Measurements from ENCODE around the gene ATP7B.
A peak's percentile ranks its signal among the peaks of the same experiment; 100 is the strongest.

Gene ATP7B

DNA sequence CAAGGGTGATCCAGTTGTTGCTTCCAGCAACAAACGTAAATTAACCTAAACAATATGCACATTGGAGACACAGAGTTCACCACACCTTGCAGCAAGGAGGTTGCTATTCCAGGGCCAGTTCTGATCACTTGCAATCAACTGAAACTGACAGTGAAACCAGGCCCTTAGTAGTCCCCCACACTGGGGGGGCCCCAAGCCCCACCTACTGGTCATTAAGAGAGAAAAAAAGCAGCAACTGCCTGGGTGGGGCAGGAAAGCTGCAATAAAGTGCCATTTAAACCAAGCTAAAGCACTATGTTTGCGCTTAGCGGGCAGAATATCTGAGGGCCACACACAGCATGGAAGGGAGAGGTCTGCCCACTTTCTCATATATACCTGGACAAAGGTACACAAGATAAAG, 51.5 kb downstream of the ATP7B start:
- WGBS (ENCODE audit: insufficient coverage), result 93% methylated on average over 3 of the region's 3 CpGs
- ChIA-PET POLR2A (no interaction called here), CTCF (interaction anchor here (0.7 to 2.9 kb wide), 6 partner anchors 17 to 162 kb away, joined by 3 to 8 read pairs (median 4); no protein-coding TSS in a partner anchor)
- H3K4me1 ChIP-seq (ENCODE audit: control extremely low read depth in 1 of 4, control insufficient read depth in 4 of 4, insufficient read depth in 4 of 4, low read length in 3 of 4), result peaks cover 0 to 4% (median 1%) of the 10 kb centered on the region in 4 experiments
- no peaks in the 10 kb centered on the region for H3K9me3 ChIP-seq (ENCODE audit: control extremely low read depth in 1 of 5, control insufficient read depth in 4 of 5, insufficient read depth in 2 of 5, low read depth in 1 of 5, low read length in 4 of 5)
- no peaks in the 10 kb centered on the region for H3K27me3 ChIP-seq (replicated peaks in 2 of 5; ENCODE audit: control insufficient read depth in 4 of 5, insufficient read depth in 5 of 5, low read length in 4 of 5)
- peak; percentile 2 to 32 (median 24) for DNase-seq
- peaks cover 0 to 2% (median 0%) of the 10 kb centered on the region in 4 experiments for H3K36me3 ChIP-seq (ENCODE audit: control insufficient read depth in 4 of 4, insufficient read depth in 4 of 4, low read length in 3 of 4)
- H3K27ac ChIP-seq (ENCODE audit: insufficient read depth in 1 of 2, low read depth in 1 of 2, low read length in 2 of 2, poor library complexity in 1 of 2, severe bottlenecking in 2 of 2), result no peak overlapping the region
- no peak overlapping the region for H3K4me3 ChIP-seq (ENCODE audit: control insufficient read depth in 1 of 7, extremely low read depth in 1 of 7, insufficient read depth in 4 of 7, low read depth in 2 of 7, low read length in 6 of 7)

DNA sequence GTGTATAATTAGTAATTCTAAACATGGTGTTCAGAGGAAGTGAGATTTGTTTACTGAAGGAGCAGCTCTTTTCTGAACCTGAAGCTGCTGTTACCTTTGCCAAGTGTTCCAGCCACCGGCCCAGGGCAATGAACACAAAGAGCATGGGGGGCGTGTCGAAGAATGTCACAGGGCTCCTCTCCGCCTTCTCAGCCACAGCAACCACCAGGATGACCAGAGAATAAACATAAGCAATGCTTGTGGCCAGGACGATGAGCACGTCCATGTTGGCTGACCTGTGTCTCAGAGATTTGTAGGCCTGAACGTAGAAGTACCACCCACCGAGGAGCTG, 53.1 kb downstream of the ATP7B start:
- Histone ChIP-seq H3K27me3 (replicated peaks in 2 of 5; ENCODE audit: control insufficient read depth in 4 of 5, insufficient read depth in 5 of 5, low read length in 4 of 5) (no peaks in the 10 kb centered on the region), H3K36me3 (ENCODE audit: control insufficient read depth in 4 of 4, insufficient read depth in 4 of 4, low read length in 3 of 4) (peaks cover 0 to 4% (median under 1%) of the 10 kb centered on the region in 4 experiments), H3K9me3 (ENCODE audit: control extremely low read depth in 1 of 5, control insufficient read depth in 4 of 5, insufficient read depth in 2 of 5, low read depth in 1 of 5, low read length in 4 of 5) (no peaks in the 10 kb centered on the region), H3K4me1 (ENCODE audit: control extremely low read depth in 1 of 4, control insufficient read depth in 4 of 4, insufficient read depth in 4 of 4, low read length in 3 of 4) (peaks cover 0 to 4% (median 1%) of the 10 kb centered on the region in 4 experiments), H3K27ac (ENCODE audit: insufficient read depth in 1 of 2, low read depth in 1 of 2, low read length in 2 of 2, poor library complexity in 1 of 2, severe bottlenecking in 2 of 2) (no peak overlapping the region), H3K4me3 (ENCODE audit: control insufficient read depth in 1 of 7, extremely low read depth in 1 of 7, insufficient read depth in 4 of 7, low read depth in 2 of 7, low read length in 6 of 7) (no peak overlapping the region)
- ChIA-PET POLR2A (no interaction called here), CTCF (interaction anchor here (1.7 to 2.0 kb wide), 2 partner anchors 33 to 62 kb away, joined by 4 to 7 read pairs; no protein-coding TSS in a partner anchor)
- WGBS (ENCODE audit: insufficient coverage), result 100% methylated on average over 8 of the region's 8 CpGs
- no peak for DNase-seq

DNA sequence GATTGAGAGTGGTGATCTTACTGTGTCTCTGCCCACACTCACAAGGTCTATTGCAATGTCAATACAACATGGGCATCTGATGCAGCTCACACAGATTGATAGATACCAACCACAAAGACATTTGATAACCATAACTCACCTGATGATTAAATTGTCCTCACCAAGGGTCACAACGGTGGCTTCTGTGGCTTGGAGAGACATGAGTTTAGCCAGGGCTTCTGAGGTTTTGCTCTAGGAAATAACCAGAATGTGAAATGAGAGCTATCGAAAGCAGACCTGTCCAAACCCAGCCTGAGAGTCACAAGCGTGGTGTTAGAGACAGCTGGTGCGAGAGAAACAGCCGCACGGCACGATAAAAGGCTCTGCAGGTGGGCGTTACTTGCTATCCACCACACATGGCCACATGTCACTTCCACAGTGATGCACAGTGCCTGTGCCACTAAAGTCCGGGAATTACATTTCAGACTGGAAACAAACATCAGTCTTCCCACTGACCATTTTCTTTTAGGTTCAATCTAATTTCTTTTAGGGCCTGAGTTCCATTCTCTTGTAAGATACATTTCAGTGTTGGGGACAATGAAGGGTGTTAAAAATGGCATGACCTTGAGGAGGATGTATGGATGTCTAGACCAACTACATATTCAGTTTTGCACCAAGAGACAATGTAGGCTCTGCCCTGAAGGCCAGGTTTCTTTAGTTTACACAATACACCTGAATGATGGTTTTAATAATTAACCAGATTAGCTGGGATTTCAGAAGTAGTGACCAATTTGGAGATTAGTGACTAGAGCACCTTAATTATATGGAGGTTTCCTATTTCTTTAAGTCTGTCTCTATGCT, 53.7 kb downstream of the ATP7B start:
- no peak for DNase-seq
- no peak overlapping the region for H3K4me3 ChIP-seq (ENCODE audit: control insufficient read depth in 1 of 7, extremely low read depth in 1 of 7, insufficient read depth in 4 of 7, low read depth in 2 of 7, low read length in 6 of 7)
- no peaks in the 10 kb centered on the region for H3K9me3 ChIP-seq (ENCODE audit: control extremely low read depth in 1 of 5, control insufficient read depth in 4 of 5, insufficient read depth in 2 of 5, low read depth in 1 of 5, low read length in 4 of 5)
- POLR2A ChIA-PET, result no interaction called here
- no peak overlapping the region for H3K27ac ChIP-seq (ENCODE audit: insufficient read depth in 1 of 2, low read depth in 1 of 2, low read length in 2 of 2, poor library complexity in 1 of 2, severe bottlenecking in 2 of 2)
- WGBS (ENCODE audit: insufficient coverage), result 98% methylated on average over 7 of the region's 9 CpGs
- CTCF ChIA-PET, result interaction anchor here (1.2 to 2.0 kb wide), 2 partner anchors 18 to 62 kb away, joined by 4 to 7 read pairs; no protein-coding TSS in a partner anchor
- no peaks in the 10 kb centered on the region for H3K27me3 ChIP-seq (replicated peaks in 2 of 5; ENCODE audit: control insufficient read depth in 4 of 5, insufficient read depth in 5 of 5, low read length in 4 of 5)
- H3K4me1 ChIP-seq (ENCODE audit: control extremely low read depth in 1 of 4, control insufficient read depth in 4 of 4, insufficient read depth in 4 of 4, low read length in 3 of 4), result peaks cover 0 to 4% (median 1%) of the 10 kb centered on the region in 4 experiments
- H3K36me3 ChIP-seq (ENCODE audit: control insufficient read depth in 4 of 4, insufficient read depth in 4 of 4, low read length in 3 of 4), result peaks cover 0 to 4% (median under 1%) of the 10 kb centered on the region in 4 experiments

DNA sequence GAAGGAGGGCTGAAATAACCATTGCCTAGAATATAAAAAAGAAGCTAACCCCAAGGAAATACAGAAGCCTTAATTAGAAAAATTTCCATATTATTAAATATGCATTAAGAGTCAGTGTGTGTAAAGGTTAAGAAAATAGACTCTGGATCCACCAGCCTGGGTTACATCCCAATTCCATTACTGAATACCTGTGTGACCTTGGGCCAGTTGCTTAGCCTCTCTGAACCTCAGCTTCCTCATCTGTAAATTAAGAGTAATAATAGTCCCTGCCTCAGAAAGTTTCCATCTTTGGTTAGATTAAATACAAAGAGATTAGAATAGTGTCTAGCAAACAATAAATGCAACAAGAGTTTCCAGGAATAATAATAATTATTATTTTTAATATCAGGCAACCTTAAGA, 54.5 kb downstream of the ATP7B start:
- H3K36me3 ChIP-seq (ENCODE audit: control insufficient read depth in 4 of 4, insufficient read depth in 4 of 4, low read length in 3 of 4), result peaks cover 0 to 4% (median under 1%) of the 10 kb centered on the region in 4 experiments
- no peak overlapping the region for H3K27ac ChIP-seq (ENCODE audit: insufficient read depth in 1 of 2, low read depth in 1 of 2, low read length in 2 of 2, poor library complexity in 1 of 2, severe bottlenecking in 2 of 2)
- H3K4me3 ChIP-seq (ENCODE audit: control insufficient read depth in 1 of 7, extremely low read depth in 1 of 7, insufficient read depth in 4 of 7, low read depth in 2 of 7, low read length in 6 of 7), result no peak overlapping the region
- no peaks in the 10 kb centered on the region for H3K27me3 ChIP-seq (replicated peaks in 2 of 5; ENCODE audit: control insufficient read depth in 4 of 5, insufficient read depth in 5 of 5, low read length in 4 of 5)
- ChIA-PET CTCF (interaction anchor here (1.2 kb wide), 1 partner anchor 19 kb away, joined by 4 read pairs; no protein-coding TSS in a partner anchor), POLR2A (no interaction called here)
- peaks cover 0 to 4% (median 1%) of the 10 kb centered on the region in 4 experiments for H3K4me1 ChIP-seq (ENCODE audit: control extremely low read depth in 1 of 4, control insufficient read depth in 4 of 4, insufficient read depth in 4 of 4, low read length in 3 of 4)
- no peak for DNase-seq
- no peaks in the 10 kb centered on the region for H3K9me3 ChIP-seq (ENCODE audit: control extremely low read depth in 1 of 5, control insufficient read depth in 4 of 5, insufficient read depth in 2 of 5, low read depth in 1 of 5, low read length in 4 of 5)

DNA sequence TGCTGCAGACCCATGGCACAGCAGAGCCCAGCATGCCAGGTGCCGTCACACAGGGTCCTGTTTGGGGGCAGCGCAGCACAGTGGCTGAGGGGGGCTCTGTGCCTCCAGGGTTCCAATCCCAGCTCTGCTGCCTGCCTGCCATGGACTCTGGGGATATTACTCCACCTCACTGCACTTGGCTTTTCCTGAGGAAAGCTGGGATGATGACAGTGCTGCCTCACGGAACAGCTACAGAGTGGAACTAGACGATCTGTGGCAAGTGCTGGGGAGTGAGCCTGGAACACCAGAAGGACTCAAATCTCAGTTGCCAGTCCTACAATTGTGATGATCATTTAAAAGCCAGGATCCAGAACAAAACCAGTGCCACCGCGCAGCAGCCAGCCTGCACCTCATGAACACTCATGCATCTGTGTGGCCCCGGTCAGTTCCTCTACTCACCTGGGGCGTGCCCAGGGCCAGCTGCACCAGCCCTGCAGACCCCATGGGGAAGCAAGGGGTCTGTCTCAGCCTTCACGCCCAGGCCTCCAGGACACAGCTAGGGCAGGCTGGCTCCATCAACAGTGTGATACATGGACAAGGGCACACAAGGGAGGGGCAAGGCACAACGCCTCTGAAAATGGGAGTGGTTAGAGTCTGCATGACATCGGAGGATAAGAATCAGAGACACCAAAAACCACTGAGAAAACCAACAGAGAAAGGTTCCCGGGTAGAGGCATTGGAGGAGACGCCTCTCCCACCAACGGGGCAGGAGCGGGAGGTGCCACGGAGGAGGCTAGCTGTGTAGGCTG, 55.2 kb downstream of the ATP7B start:
- no peak overlapping the region for H3K27ac ChIP-seq (ENCODE audit: insufficient read depth in 1 of 2, low read depth in 1 of 2, low read length in 2 of 2, poor library complexity in 1 of 2, severe bottlenecking in 2 of 2)
- POLR2A ChIA-PET, result interaction anchor here (0.6 kb wide), 1 partner anchor 97 kb away, joined by 3 read pairs; no protein-coding TSS in a partner anchor
- H3K4me1 ChIP-seq (ENCODE audit: control extremely low read depth in 1 of 4, control insufficient read depth in 4 of 4, insufficient read depth in 4 of 4, low read length in 3 of 4), result peaks cover 0 to 4% (median 1%) of the 10 kb centered on the region in 4 experiments
- 95% methylated on average over 15 of the region's 16 CpGs for WGBS (ENCODE audit: insufficient coverage)
- H3K9me3 ChIP-seq (ENCODE audit: control extremely low read depth in 1 of 5, control insufficient read depth in 4 of 5, insufficient read depth in 2 of 5, low read depth in 1 of 5, low read length in 4 of 5), result no peaks in the 10 kb centered on the region
- CTCF ChIA-PET, result no interaction called here
- H3K4me3 ChIP-seq (ENCODE audit: control insufficient read depth in 1 of 7, extremely low read depth in 1 of 7, insufficient read depth in 4 of 7, low read depth in 2 of 7, low read length in 6 of 7), result no peak overlapping the region
- H3K27me3 ChIP-seq (replicated peaks in 2 of 5; ENCODE audit: control insufficient read depth in 4 of 5, insufficient read depth in 5 of 5, low read length in 4 of 5), result no peaks in the 10 kb centered on the region
- no peak for DNase-seq
- peaks cover 0 to 4% (median under 1%) of the 10 kb centered on the region in 4 experiments for H3K36me3 ChIP-seq (ENCODE audit: control insufficient read depth in 4 of 4, insufficient read depth in 4 of 4, low read length in 3 of 4)

DNA sequence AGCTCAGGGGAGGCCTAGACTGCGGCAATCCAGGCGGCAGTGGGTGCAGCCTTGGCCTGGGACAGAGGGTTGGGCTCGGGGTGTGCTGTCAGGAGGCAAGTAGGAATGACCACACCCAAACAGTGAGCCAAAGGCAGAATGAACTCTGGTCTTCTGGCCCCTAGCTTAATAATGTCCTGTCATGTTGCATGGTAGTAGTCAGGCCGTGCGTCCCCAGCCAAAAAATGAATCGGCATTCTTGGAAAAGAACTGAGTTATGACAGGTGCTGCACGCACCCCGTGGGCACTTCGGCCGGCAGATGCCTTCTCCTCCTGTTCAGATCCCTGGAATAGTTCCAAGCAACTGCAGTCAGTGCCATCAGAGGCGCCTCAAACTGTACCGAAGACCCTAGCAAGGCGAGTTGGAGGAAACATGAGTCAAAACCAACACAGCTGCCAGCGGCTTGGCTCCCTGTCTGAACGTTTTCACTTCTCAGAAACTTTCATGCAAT, 55.9 kb downstream of the ATP7B start:
- H3K27me3 ChIP-seq (replicated peaks in 2 of 5; ENCODE audit: control insufficient read depth in 4 of 5, insufficient read depth in 5 of 5, low read length in 4 of 5), result no peaks in the 10 kb centered on the region
- H3K36me3 ChIP-seq (ENCODE audit: control insufficient read depth in 4 of 4, insufficient read depth in 4 of 4, low read length in 3 of 4), result peaks cover 0 to 6% (median under 1%) of the 10 kb centered on the region in 4 experiments
- ChIA-PET POLR2A (interaction anchor here (0.6 kb wide), 1 partner anchor 98 kb away, joined by 3 read pairs; no protein-coding TSS in a partner anchor), CTCF (interaction anchor here (1.0 kb wide), 2 partner anchors 9 to 10 kb away, joined by 3 read pairs; no protein-coding TSS in a partner anchor)
- 89% methylated on average over 10 of the region's 15 CpGs for WGBS (ENCODE audit: insufficient coverage)
- no peaks in the 10 kb centered on the region for H3K9me3 ChIP-seq (ENCODE audit: control extremely low read depth in 1 of 5, control insufficient read depth in 4 of 5, insufficient read depth in 2 of 5, low read depth in 1 of 5, low read length in 4 of 5)
- H3K4me3 ChIP-seq (ENCODE audit: control insufficient read depth in 1 of 7, extremely low read depth in 1 of 7, insufficient read depth in 4 of 7, low read depth in 2 of 7, low read length in 6 of 7), result no peak overlapping the region
- peak in 2 of 3 donors; percentile 36 to 45 for DNase-seq
- H3K4me1 ChIP-seq (ENCODE audit: control extremely low read depth in 1 of 4, control insufficient read depth in 4 of 4, insufficient read depth in 4 of 4, low read length in 3 of 4), result peaks cover 0 to 4% (median 1%) of the 10 kb centered on the region in 4 experiments
- H3K27ac ChIP-seq (ENCODE audit: insufficient read depth in 1 of 2, low read depth in 1 of 2, low read length in 2 of 2, poor library complexity in 1 of 2, severe bottlenecking in 2 of 2), result no peak overlapping the region

Data from common myeloid progenitor, CD34-positive (primary cell).